IPS-15b (cell line): ENCODE measurements around the gene SUMF2.
"Not testable (repeated sequence)": the region's sequence is repeated elsewhere in the genome, so short reads cannot be mapped to it uniquely, and the experiment has no call there.

Source experiments
- H3K27me3 ChIP-seq: one replicate; pipeline ENCODE4 v1.6.1; 2013; ENCODE audit warnings: low read length; ENCODE audit not compliant: control insufficient read depth, insufficient read depth
- H3K36me3 ChIP-seq: one replicate; pipeline ENCODE4 v1.6.1; 2013; ENCODE audit warnings: low read length; ENCODE audit not compliant: control insufficient read depth, insufficient read depth
- H3K4me1 ChIP-seq: one replicate; pipeline ENCODE4 v1.6.1; 2013; ENCODE audit warnings: mild to moderate bottlenecking, low read length; ENCODE audit not compliant: control insufficient read depth, insufficient read depth
- H3K4me3 ChIP-seq: one replicate; pipeline ENCODE4 v1.5.1; 2013; ENCODE audit warnings: low read depth, low read length
- H3K9ac ChIP-seq: one replicate; pipeline ENCODE4 v1.6.1; 2013; ENCODE audit warnings: low read depth, mild to moderate bottlenecking, low read length
- H3K9me3 ChIP-seq: one replicate; pipeline ENCODE4 v1.6.1; 2013; ENCODE audit warnings: mild to moderate bottlenecking, low read length; ENCODE audit not compliant: control insufficient read depth, insufficient read depth

SUMF2 gene

DNA sequence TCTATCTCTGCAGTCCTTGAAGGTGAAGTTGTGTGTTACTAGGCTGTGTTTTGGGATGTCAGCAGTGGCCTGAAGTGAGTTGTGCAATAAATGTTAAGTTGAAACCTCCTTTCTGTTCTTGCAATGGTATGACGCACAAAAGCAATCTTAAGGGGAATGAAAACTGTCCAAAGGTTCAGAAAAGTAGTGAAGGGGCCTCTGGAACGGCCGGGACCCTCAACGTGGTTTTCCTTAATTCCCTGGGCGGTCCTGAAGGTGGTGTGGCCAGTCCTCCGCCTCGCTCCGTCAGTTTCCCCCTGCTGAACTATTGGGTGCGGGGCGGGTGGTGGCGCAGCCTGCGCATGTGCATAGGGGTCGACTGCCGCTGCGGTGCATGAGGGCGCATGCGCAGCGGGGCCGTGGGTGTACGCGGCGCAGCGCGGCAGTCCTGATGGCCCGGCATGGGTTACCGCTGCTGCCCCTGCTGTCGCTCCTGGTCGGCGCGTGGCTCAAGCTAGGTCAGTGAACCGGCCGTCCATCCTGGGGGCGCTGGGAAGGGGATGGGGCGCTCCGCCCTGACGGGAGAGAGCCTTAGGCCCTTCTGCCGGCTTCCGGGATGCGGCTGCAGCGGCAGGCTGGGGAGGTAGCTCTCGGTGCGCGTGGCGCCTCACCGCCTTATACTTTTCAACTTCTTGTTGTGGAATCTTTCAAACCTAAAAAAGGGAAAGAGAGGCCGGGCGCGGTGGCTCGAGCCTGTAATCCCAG lies at the start of gene SUMF2:
SUMF2 (plus strand) TSS at position 405 of the 744 bp plus-strand sequence; CDS start at position 431, 26 bp downstream.
- H3K4me1 ChIP-seq = peaks cover 3% of the 10 kb centered on the region
- H3K9ac ChIP-seq = peak within 1 kb of the TSS; percentile 97
- peak within 1 kb of the TSS; percentile 81 for H3K4me3 ChIP-seq
- peaks cover 22% of the 10 kb centered on the region for H3K36me3 ChIP-seq
- H3K9me3 ChIP-seq = no peaks in the 10 kb centered on the region
- H3K27me3 ChIP-seq = no peaks in the 10 kb centered on the region

DNA sequence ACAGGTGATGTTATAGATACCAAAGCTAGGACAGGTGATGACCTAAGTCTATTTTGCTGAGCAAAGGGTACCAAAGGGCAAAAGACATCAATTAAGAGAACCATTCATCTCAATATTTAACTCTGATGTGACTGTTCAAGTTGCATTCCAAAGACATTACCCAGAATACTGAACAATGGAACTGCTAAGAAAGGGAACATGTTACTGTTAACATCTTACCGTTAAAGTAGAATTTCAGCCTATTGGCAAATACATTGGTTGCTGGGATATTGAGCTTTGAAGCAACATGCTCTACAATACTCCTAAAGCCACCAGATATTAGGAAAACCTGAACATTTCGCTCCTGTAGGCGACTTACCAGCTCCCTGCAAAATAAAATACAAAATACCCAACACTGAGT lies 47.1 kb upstream of the SUMF2 start:
- not testable (repeated sequence) for H3K27me3 ChIP-seq

DNA sequence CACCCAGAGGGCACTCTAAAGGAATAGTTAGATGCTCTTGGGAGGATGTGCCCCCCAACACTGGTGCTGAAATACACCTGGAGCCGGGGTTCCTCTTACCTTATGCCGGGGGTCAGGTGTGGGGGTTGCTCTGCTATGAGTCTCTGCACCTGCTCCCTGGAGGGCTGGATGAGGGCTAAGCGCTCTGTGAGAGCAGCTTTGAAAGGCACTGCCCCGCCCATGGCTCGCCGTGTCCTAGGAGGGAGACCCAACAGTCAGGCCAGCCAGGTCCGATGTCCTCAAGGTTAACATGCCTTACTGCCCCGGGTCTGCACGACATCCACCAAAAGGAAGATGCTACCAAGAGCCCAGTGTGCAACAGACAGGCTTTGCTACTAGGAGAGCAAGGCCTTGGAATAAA lies 44.6 kb upstream of the SUMF2 start:
- no peaks in the 10 kb centered on the region for H3K4me1 ChIP-seq
- H3K4me3 ChIP-seq = no peak overlapping the region
- no peak overlapping the region for H3K9ac ChIP-seq
- peaks cover 16% of the 10 kb centered on the region for H3K36me3 ChIP-seq
- H3K27me3 ChIP-seq = no peaks in the 10 kb centered on the region
- H3K9me3 ChIP-seq = no peaks in the 10 kb centered on the region

More for the DNA sequence above, 47.1 kb upstream of the SUMF2 start:
- not testable (repeated sequence) for H3K4me3 ChIP-seq, H3K9me3 ChIP-seq, H3K9ac ChIP-seq, H3K4me1 ChIP-seq
- H3K36me3 ChIP-seq = peaks cover 22% of the 10 kb centered on the region

DNA sequence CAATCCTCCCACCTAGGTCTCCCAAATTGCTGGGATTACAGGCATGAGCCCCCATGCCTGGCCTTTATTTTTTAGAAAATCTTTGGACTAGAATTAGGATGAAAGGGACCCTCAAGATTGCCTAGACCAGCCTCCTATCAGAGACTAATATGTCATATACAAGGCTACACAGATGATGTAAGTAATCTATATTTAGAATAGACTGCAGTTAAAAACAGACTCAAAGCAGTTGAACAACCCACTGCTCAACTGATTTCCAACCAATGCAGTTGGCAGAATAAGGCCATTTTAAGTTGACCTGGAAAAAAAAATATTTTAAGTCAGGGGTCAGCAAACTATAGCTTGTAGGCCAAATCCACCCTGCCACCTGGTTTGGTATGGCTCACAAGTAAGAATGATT lies 40.6 kb upstream of the SUMF2 start:
- no peak overlapping the region for H3K4me3 ChIP-seq
- no peaks in the 10 kb centered on the region for H3K9me3 ChIP-seq
- H3K27me3 ChIP-seq = no peaks in the 10 kb centered on the region
- H3K9ac ChIP-seq = no peak overlapping the region
- no peaks in the 10 kb centered on the region for H3K4me1 ChIP-seq
- H3K36me3 ChIP-seq = peaks cover 21% of the 10 kb centered on the region

DNA sequence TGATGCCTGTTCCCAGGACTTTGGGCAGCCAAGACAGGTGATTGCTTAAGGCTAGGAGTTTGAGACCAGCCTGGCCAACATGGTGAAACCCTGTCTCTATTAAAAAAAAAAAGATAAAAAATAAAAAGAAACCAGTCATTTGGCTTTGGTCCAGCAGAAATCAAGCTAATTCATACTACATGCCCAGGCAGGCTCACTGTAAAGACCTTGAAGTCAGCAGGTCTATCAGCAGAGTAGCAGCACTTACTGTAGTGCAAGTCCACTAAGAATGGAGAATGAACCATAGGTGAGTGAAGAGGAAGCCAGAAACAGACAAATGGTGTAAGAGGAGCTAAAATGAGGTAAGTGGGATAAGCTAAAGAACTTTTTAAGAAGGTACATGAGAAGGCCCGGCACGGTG lies 37.5 kb upstream of the SUMF2 start:
- H3K9ac ChIP-seq = no peak overlapping the region
- H3K27me3 ChIP-seq = no peaks in the 10 kb centered on the region
- no peak overlapping the region for H3K4me3 ChIP-seq
- H3K36me3 ChIP-seq = peaks cover 15% of the 10 kb centered on the region
- H3K9me3 ChIP-seq = no peaks in the 10 kb centered on the region
- H3K4me1 ChIP-seq = no peaks in the 10 kb centered on the region

DNA sequence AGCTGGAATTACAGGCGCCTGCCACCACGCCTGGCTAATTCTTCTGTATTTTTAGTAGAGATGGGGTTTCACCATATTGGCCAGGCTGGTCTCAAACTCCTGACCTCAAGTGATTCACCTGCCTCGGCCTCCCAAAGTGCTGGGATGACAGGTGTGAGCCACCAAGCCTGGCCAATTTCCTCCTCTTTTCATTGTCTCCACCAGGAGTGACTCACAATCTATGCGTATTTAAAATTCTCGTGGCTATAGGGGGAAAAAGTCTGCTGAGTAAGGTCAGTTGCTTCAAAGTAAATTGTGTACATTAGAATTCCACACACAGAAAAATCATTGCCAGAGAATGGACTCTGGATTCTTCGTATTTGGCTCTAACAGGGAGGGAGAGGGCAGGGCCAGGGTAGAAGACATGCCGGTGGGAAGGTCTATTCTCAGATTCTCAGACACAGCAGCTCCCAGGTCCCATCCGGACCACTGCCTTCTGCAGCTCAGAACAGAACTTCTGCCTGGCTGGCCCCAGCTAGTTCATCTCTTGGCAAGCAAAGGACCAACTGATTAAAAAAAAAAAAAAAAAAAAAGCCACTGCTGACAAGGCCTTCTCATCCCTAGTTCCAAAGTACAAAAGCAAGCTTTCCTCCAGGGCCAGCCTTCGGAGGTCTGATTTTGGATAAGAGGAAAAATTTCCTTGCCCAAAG lies 35.0 kb upstream of the SUMF2 start:
- H3K36me3 ChIP-seq = peaks cover 18% of the 10 kb centered on the region
- no peaks in the 10 kb centered on the region for H3K27me3 ChIP-seq
- no peaks in the 10 kb centered on the region for H3K4me1 ChIP-seq
- H3K9ac ChIP-seq = no peak overlapping the region
- no peaks in the 10 kb centered on the region for H3K9me3 ChIP-seq
- no peak overlapping the region for H3K4me3 ChIP-seq

DNA sequence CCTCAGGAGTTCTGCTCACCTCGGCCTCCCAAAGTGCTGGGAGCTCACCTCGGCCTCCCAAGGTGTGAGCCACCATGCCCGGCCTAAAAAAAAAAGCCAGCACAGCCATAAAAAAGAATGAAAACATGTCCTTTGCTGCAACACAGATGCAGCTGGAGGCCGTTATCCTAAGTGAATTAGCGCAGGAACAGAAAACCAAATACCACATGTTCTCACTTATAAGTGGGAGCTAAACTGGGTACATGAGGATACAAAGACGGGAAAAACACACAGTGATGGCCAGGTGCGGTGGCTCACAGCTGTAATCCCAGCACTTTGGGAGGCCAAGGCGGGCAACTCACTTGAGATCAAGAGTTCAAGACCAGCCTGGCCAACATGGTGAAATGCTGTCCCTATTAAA lies 33.7 kb upstream of the SUMF2 start:
- H3K27me3 ChIP-seq = no peaks in the 10 kb centered on the region
- peaks cover 18% of the 10 kb centered on the region for H3K36me3 ChIP-seq

DNA sequence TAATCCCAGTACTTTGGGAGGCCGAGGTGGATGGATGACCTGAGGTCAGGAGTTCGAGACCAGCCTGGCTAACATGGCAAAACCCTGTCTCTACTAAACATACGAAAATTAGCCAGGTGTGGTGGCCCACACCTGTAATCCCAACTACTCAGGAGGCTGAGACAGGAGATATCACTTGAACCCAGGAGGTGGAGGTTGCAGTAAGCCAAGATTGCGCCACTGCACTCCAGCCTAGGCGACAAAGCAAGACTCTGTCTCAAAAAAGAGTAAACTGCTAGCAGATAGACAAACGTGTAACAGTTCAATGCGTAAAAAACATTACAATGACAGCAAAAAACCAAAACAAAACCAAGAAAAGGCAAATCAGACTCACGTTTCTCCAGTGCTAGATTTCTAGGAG lies 32.5 kb upstream of the SUMF2 start:
- not testable (repeated sequence) for H3K9ac ChIP-seq, H3K4me3 ChIP-seq, H3K4me1 ChIP-seq, H3K9me3 ChIP-seq, H3K27me3 ChIP-seq
- H3K36me3 ChIP-seq = peaks cover 18% of the 10 kb centered on the region

More for the DNA sequence above, 33.7 kb upstream of the SUMF2 start:
- no peak overlapping the region for H3K4me3 ChIP-seq
- H3K9ac ChIP-seq = no peak overlapping the region
- no peaks in the 10 kb centered on the region for H3K4me1 ChIP-seq
- H3K9me3 ChIP-seq = no peaks in the 10 kb centered on the region

DNA sequence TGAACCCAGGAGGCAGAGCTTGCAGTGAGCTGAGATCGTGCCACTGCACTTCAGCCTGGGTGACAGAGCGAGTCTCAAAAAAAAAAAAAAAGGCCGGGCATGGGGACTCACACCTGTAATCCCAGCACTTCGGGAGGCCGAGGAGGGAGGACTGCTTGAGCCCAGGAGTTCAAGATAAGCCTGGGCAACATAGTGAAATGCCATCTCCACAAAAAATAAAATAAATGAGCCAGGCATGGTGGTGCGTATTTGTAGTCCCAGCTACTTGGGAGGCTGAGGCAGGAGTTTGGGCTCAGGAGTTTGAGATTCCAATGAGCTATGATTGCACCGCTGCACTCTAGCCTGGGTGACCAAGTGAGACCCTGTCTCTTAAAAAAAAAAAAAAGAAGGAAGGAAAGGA lies 31.5 kb upstream of the SUMF2 start:
- H3K27me3 ChIP-seq, H3K9ac ChIP-seq, H3K9me3 ChIP-seq, H3K4me3 ChIP-seq, H3K4me1 ChIP-seq: not testable (repeated sequence)
- H3K36me3 ChIP-seq = peaks cover 16% of the 10 kb centered on the region

DNA sequence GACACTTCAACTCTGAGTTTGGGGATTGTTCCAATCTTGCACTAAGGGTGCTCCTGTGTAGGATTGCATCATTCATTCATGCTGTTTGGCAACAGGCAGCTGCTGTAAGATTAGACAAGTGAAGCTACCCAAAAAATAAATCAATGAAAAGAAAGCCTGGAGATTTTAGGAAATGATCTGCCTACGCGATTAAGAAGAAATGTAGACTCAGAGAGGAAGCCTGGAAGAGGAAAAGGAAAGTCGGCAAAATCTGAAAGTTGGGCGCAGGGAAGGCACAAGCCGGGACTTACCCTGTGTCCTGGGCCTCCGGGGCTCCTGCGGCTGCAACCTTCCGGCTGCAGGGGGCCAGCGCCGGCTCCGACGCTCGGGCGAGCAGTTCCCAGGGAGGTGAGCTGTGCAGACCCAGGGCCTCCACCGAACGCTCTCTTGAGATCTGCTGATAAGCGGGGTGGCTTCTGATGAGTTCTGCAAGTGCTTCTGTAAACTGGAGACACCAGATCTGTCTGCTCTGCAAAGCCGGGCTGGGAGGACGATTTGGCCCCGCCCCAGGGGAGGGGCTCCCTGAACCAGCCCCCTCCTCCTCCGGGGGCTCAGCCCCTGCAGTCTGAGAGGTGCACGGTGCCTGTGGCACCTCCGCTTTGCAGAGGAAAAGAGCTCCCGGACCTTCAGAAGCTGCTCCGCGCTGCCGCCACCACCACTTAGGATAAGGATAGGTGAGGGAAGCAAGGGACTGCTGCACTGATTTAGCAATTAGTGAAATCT lies 30.2 kb upstream of the SUMF2 start:
- Histone ChIP-seq H3K4me1 (no peaks in the 10 kb centered on the region), H3K4me3 (peak overlapping the region; percentile 78), H3K27me3 (no peaks in the 10 kb centered on the region), H3K36me3 (peaks cover 13% of the 10 kb centered on the region), H3K9me3 (no peaks in the 10 kb centered on the region), H3K9ac (peak overlapping the region; percentile 81)

DNA sequence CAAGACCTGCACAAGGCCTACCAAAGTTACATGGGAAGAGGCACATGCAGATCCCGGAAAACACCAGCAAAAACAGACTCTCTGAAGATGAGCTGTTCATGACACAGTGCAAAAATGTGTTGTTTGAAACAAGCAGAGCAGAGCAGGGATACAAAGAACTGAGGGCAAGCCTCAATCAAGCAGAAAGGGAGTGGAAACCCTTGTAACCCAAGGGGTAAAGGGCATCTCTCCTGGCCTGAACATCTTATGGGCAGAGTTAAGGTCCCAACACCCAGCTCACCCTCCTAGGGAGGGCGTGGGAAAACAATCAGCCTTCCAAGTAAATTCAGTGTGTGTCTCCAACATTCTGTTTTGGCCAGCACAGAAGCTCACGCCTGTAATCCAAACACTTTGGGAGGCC lies 23.4 kb upstream of the SUMF2 start:
- no peaks in the 10 kb centered on the region for H3K4me1 ChIP-seq
- no peaks in the 10 kb centered on the region for H3K9me3 ChIP-seq

More for the DNA sequence above, 23.4 kb upstream of the SUMF2 start:
- H3K36me3 ChIP-seq = peaks cover 4% of the 10 kb centered on the region
- no peak overlapping the region for H3K9ac ChIP-seq
- H3K27me3 ChIP-seq = no peaks in the 10 kb centered on the region
- H3K4me3 ChIP-seq = no peak overlapping the region
